ENCODE data around the gene CNPY1.

DNA sequence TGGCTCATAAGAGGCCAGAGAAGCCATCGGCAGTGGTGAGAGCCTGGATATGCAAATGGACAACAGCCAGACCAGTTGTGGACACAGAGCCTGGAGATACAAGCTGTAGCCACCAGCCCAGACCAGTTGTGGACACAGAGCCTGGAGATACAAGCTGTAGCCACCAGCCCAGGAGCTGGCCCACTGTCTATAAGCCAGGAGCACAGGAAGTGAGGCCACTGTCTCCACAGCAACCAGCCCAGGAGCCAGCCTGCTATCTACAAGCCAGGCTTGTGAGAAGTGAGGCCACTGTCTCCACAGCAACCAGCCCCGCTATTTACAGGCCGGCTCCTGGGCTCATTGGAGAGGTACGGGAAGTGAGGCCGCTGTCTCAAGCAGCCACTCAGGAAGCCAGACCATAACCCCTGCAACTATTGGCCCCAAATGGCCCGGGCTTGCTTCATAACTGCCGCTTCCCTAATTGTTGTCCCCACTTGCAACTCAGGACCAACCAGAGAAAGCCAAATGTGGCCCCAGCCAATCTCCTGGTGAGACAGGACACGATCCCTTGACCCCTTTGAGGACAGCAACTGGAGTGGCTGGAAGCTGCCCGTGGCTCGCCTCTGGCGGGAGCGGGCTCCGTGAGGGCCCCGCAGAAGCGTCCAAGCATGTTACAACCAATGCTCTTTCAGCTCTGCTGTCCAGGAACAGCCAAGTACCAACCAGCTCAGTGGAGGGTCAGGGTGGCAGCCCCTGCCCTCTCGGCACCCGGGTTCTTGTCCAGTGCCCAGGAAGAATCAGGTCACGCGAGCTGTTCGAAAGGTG, 44.1 kb upstream of the CNPY1 start:
- TF ChIP-seq EZH2 (IDR thresholded peaks at IDR 0.05; ENCODE audit: insufficient read depth, poor library complexity, severe bottlenecking) (no peak), EZH2phosphoT487 (IDR thresholded peaks at IDR 0.05; ENCODE audit: insufficient read depth, low read depth) (no peak)
